Measurements from ENCODE around the gene ISCA2.

The ISCA2 gene

DNA sequence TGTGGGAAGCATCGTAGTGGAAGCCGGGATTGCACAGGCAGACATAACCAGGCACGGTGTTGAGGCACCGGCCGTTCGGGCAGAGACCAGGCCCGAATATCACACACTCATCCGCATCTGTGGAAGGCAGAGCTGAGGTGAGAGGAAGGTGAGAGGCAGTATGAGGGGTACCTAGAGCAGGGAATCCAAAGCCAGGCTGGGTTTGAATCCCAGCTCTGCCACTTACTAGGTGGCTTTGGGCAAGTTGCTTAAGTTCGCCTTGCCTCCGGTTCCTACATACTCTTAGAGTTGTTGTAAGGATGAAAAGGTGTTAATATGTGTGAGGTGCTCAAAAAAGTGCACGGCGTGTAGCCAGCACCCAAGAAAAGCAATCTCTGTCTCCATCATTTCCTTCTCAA lies 10.4 kb downstream of the ISCA2 start:
- no peak overlapping the region for H3K4me3 ChIP-seq (ENCODE audit: low read length, poor library complexity, severe bottlenecking)
- no peaks in the 10 kb centered on the region for H3K36me3 ChIP-seq (ENCODE audit: insufficient read depth, low read length)

DNA sequence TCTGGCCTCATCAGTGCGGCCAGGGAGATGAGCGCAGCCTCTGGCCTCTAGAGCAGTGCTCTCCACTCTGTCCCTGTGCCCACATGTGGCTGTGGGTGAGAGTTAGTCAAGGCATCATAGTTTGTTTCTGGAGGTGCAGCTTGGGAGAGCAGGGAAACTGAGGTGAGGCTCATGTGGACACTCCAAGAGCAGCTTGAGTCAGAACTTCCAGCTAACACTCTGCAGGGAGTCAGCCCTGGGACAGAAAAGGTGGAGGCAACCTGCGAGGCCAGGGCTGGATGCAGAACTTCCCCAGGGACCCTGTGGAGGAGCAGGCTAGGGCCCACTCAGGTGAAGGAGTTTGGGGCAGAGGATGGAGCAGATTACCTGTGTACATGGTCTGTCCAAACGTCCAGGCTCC lies 10.8 kb downstream of the ISCA2 start:
- no peak for TF ChIP-seq EZH2phosphoT487 (IDR thresholded peaks at IDR 0.05; ENCODE audit: borderline replicate concordance)
- TF ChIP-seq, protein P1, sequence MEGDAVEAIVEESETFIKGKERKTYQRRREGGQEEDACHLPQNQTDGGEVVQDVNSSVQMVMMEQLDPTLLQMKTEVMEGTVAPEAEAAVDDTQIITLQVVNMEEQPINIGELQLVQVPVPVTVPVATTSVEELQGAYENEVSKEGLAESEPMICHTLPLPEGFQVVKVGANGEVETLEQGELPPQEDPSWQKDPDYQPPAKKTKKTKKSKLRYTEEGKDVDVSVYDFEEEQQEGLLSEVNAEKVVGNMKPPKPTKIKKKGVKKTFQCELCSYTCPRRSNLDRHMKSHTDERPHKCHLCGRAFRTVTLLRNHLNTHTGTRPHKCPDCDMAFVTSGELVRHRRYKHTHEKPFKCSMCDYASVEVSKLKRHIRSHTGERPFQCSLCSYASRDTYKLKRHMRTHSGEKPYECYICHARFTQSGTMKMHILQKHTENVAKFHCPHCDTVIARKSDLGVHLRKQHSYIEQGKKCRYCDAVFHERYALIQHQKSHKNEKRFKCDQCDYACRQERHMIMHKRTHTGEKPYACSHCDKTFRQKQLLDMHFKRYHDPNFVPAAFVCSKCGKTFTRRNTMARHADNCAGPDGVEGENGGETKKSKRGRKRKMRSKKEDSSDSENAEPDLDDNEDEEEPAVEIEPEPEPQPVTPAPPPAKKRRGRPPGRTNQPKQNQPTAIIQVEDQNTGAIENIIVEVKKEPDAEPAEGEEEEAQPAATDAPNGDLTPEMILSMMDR (conservative IDR thresholded peaks at IDR 0.05; ENCODE audit: low read length) = no peak
- Histone ChIP-seq H3K9ac (ENCODE audit: low read depth, low read length, poor library complexity, severe bottlenecking) (no peak overlapping the region), H3K4me2 (ENCODE audit: low read depth, low read length, poor library complexity, severe bottlenecking) (no peak overlapping the region), H3F3A (ENCODE audit: low read depth) (no peaks in the 10 kb centered on the region), H3K9me2 (replicated peaks; ENCODE audit: low read depth, low read length) (no peaks in the 10 kb centered on the region), H3K4me1 (ENCODE audit: insufficient read depth, low read length, poor library complexity, severe bottlenecking) (no peaks in the 10 kb centered on the region), H3K4me3 (ENCODE audit: low read length, poor library complexity, severe bottlenecking) (no peak overlapping the region), H3K79me2 (ENCODE audit: insufficient read depth, low read length) (no peaks in the 10 kb centered on the region), H2AFZ (ENCODE audit: low read length) (no peak overlapping the region), H3K27me3 (ENCODE audit: insufficient read depth, low read length, poor library complexity, severe bottlenecking) (no peaks in the 10 kb centered on the region), H3K9me3 (ENCODE audit: insufficient read depth, low read depth, low read length) (no peaks in the 10 kb centered on the region), H4K20me1 (ENCODE audit: insufficient read depth, low read length, poor library complexity, severe bottlenecking) (no peaks in the 10 kb centered on the region), H3K36me3 (ENCODE audit: insufficient read depth, low read length) (no peaks in the 10 kb centered on the region)

More for the DNA sequence above, 10.4 kb downstream of the ISCA2 start:
- Histone ChIP-seq H3K9me3 (ENCODE audit: insufficient read depth, low read depth, low read length) (no peaks in the 10 kb centered on the region), H3K9ac (ENCODE audit: low read depth, low read length, poor library complexity, severe bottlenecking) (no peak overlapping the region), H3K9me2 (replicated peaks; ENCODE audit: low read depth, low read length) (no peaks in the 10 kb centered on the region), H3K4me1 (ENCODE audit: insufficient read depth, low read length, poor library complexity, severe bottlenecking) (no peaks in the 10 kb centered on the region), H3F3A (ENCODE audit: low read depth) (no peaks in the 10 kb centered on the region), H3K79me2 (ENCODE audit: insufficient read depth, low read length) (no peaks in the 10 kb centered on the region), H2AFZ (ENCODE audit: low read length) (no peak overlapping the region), H3K4me2 (ENCODE audit: low read depth, low read length, poor library complexity, severe bottlenecking) (no peak overlapping the region), H4K20me1 (ENCODE audit: insufficient read depth, low read length, poor library complexity, severe bottlenecking) (no peaks in the 10 kb centered on the region), H3K27me3 (ENCODE audit: insufficient read depth, low read length, poor library complexity, severe bottlenecking) (no peaks in the 10 kb centered on the region)
- TF ChIP-seq, protein P1 (conservative IDR thresholded peaks at IDR 0.05; ENCODE audit: low read length) = no peak
- no peak for TF ChIP-seq EZH2phosphoT487 (IDR thresholded peaks at IDR 0.05; ENCODE audit: borderline replicate concordance)

DNA sequence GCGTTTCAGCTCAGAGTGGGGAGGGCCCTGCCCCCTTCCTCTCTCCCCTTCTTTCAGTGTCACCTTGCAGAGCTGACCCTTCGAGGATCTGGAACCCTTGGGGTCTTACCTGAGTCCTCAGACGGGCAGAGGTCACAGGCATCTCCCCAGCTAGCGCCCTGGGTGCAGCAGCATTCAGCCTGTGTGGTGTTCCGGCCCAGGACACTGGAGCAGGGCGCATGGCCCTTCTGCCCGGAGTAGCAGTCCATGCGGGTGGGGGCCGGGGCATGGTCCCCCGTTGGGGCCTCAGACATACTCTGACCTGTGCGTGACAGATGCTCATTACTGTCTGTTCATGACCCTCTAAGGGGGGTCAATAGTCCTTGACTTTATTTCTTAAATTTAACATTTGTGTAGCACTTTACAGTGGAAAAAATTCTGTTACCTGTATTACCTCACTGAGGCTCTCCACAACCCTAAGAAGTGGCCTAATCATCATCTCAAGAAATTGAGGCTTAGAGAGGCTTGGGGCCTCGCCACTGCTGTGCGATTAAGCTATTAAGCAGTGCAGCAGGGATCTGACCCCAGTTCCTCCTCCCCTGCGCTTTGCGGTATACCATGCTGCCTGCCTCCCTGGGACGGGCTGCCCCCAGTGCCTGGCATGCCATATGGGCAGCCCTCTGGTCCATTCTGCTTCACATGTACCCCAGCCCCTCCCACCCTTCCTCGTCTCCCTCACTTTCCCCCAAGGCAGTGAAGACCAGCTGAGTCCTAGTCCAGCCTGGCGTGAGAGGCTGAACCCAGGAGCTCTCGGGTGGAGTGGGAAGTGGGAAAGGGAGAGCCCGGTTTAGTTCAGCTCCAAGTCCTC lies 11.5 kb downstream of the ISCA2 start:
- no peaks in the 10 kb centered on the region for H3K4me1 ChIP-seq (ENCODE audit: insufficient read depth, low read length, poor library complexity, severe bottlenecking)
- no peak overlapping the region for H3K9ac ChIP-seq (ENCODE audit: low read depth, low read length, poor library complexity, severe bottlenecking)
- H2AFZ ChIP-seq (ENCODE audit: low read length) = no peak overlapping the region
- H3K79me2 ChIP-seq (ENCODE audit: insufficient read depth, low read length) = no peaks in the 10 kb centered on the region
- no peaks in the 10 kb centered on the region for H3F3A ChIP-seq (ENCODE audit: low read depth)
- H3K4me3 ChIP-seq (ENCODE audit: low read length, poor library complexity, severe bottlenecking) = no peak overlapping the region
- no peaks in the 10 kb centered on the region for H3K9me3 ChIP-seq (ENCODE audit: insufficient read depth, low read depth, low read length)
- no peak overlapping the region for H3K4me2 ChIP-seq (ENCODE audit: low read depth, low read length, poor library complexity, severe bottlenecking)
- H3K9me2 ChIP-seq (replicated peaks; ENCODE audit: low read depth, low read length) = no peaks in the 10 kb centered on the region
- H4K20me1 ChIP-seq (ENCODE audit: insufficient read depth, low read length, poor library complexity, severe bottlenecking) = no peaks in the 10 kb centered on the region
- no peaks in the 10 kb centered on the region for H3K27me3 ChIP-seq (ENCODE audit: insufficient read depth, low read length, poor library complexity, severe bottlenecking)
- no peaks in the 10 kb centered on the region for H3K36me3 ChIP-seq (ENCODE audit: insufficient read depth, low read length)
- TF ChIP-seq, protein P1 (conservative IDR thresholded peaks at IDR 0.05; ENCODE audit: low read length) = no peak
- TF ChIP-seq EZH2phosphoT487 (IDR thresholded peaks at IDR 0.05; ENCODE audit: borderline replicate concordance) = no peak

Data from Loucy (cell line).